PC-9 (cell line): ENCODE data around the gene CKS1B.

Experiments
- EZH2 ChIP-seq: fragments of 200-600 bp; sonication (generic); IDR thresholded peaks from 2 replicates; pipeline ENCODE4 v1.8.0; 2017; ENCODE audit warnings: antibody characterized with exemption, low read depth
- TF ChIP-seq, protein P1 (sequence below): fragments of 200-600 bp; sonication (generic); conservative IDR thresholded peaks from 2 replicates; pipeline ENCODE4 v1.6.1; 2017; ENCODE audit warnings: mixed run types, antibody characterized with exemption, mild to moderate bottlenecking, moderate library complexity

DNA sequence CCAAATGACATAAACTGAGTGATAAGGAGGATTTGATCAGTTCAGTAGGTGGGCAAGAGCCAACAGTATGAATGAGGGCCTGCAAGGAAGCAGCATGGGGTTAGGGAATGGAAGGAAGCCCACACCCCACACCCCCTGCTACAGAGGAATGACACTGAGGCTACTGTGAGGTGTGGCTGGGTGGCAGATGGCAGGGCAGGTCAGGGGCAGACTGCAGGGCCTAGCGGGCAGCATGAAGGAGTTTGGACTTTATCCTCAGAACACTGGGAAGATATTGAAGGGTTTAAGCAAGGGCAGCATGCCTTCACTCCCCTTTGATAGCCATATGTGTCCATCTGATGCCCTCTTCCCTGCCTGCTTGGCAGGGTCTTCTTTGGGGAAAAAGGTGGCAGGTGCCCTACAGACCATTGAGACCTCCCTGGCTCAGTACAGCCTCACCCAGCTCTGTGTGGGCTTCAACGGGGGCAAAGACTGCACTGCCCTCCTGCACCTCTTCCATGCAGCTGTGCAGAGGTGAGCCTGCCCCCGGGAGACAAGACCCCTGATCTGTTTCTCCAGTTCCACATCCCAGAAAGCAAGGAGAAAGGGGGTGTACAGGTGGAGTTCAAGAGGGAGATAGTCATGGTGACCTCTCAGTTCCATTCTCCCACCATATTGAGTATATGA, 14.8 kb downstream of the CKS1B start:
- TF ChIP-seq, protein P1, sequence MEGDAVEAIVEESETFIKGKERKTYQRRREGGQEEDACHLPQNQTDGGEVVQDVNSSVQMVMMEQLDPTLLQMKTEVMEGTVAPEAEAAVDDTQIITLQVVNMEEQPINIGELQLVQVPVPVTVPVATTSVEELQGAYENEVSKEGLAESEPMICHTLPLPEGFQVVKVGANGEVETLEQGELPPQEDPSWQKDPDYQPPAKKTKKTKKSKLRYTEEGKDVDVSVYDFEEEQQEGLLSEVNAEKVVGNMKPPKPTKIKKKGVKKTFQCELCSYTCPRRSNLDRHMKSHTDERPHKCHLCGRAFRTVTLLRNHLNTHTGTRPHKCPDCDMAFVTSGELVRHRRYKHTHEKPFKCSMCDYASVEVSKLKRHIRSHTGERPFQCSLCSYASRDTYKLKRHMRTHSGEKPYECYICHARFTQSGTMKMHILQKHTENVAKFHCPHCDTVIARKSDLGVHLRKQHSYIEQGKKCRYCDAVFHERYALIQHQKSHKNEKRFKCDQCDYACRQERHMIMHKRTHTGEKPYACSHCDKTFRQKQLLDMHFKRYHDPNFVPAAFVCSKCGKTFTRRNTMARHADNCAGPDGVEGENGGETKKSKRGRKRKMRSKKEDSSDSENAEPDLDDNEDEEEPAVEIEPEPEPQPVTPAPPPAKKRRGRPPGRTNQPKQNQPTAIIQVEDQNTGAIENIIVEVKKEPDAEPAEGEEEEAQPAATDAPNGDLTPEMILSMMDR = no peak
- TF ChIP-seq EZH2 = no peak
